GM19351 (cell line): ENCODE data around the gene DNMBP.
"Not testable (repeated sequence)": the region's sequence is repeated elsewhere in the genome, so short reads cannot be mapped to it uniquely, and the experiment has no call there.

ENCODE experiments used
- ATAC-seq: cut with Tn5 transposase; IDR thresholded peaks from one replicate; pipeline ENCODE4 v1.9.1; 2021; ENCODE audit warnings: mild to moderate bottlenecking, moderate library complexity; ENCODE audit not compliant: unreplicated experiment

Gene DNMBP

DNA sequence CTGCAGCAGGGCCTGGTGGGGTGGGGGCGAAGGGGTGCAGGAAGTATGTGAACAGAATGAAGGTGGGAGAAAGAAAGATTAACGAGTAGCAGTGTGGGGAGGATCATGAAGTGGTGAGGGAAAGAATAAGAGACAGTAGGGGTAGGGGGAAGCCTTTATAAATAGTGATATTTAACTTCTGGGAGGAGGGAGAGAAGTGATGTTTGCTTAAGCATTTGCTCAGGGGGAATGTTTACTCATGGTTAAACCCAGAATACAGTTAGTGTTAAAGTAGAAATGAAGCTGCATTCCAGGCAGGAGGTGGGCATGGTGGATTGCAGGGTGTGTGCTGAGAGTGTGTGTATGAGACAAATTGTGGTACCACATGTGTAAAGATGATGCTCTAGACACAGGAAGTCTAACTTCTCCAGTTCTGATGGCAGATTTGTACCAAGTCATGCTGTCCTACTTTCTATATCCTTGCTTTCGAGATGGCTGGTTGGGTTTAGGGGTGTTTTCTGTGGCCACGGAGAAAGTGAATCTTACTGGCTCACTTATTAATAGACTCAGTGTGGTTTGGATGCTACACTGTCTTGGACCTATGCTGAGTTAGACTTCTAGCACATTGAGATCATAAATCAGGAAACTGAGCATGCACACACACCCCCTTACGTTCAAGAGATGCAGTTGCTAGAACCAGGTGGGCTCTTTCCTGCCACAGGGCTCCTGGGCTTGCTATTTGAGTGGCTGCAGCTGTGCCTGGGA, 10.6 kb upstream of the DNMBP start:
- peak; percentile 83 for ATAC-seq

- ATAC-seq = no peak
Observed at GRCh38 chr10:100019787-100020141, 10.0 kb upstream of the DNMBP start.

DNA sequence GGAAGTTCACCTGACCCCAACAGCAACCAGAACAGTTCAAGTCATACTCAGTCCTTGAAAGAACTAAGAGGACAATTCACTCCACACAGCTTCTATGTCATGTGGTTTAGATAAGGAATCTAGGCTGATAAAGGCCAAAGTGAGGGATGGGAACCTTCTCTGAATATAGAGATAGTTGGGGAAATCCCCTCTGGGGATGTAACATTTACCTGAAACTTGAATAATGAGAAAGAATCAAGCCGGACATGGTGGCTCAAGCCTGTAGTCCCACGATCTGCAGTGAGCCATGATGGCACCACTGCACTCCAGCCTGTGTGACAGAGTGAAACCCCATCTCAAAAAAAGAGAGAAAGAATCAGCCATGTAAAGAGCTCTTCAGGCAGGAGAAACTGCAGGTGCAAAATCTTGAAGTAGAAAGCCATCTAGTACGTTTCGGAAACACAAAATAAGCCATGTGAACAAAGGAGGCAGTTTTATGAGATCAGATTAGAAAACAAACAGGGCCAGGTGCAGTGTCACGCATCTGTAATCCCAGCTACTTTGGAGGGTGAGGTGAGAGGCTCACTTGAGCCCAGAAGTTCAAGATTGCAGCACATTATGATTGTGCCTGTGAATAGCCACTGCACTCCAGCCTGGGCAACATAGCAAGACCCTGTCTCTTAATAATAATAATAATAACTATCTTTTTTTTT, 4.5 kb upstream of the DNMBP start:
- ATAC-seq = peak; percentile 64

DNA sequence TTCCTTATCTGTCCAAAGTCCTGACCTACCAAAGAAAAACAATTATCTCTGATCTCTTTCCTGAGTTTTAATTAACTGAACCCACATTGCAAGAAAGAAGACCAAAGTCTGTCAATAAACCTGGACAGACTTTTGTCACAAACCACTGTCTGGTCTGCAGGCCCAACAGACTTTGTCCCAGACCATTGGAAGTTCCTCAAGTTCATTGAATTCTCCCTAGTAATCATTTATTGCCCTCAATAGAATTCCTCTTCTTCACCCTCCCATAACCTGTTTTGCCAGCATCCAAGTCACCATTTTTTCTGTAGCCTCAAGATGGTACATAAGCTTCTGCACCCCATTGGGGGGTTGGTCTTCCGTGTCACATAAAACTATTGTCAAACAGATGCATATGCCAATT, 3.9 kb upstream of the DNMBP start:
- no peak for ATAC-seq

- ATAC-seq = not testable (repeated sequence)
Observed at GRCh38 chr10:100011906-100012305, 2.2 kb upstream of the DNMBP start.

GRCh38 chr10:100009283-100009792, 409 bp downstream of the DNMBP start:
- peak; percentile 34 for ATAC-seq

GRCh38 chr10:100008708-100009282, 952 bp downstream of the DNMBP start:
- ATAC-seq = no peak

DNA sequence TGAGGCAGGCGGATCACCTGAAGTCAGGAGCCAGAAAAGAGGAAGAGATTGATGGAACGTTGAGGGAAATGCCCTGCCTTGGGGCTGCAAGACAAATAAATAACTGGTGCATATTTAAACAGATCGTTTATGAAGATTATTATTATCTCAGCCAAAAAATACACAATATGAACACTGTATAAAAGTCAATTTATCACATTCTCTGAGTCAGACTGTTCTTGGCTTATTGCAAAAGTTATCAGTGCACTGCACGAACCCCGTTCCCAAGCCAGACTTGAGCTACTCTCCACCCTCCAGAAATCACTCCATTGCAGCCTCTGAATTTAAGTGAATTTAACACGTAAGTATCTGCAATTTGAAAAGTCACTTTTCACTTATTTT, 1.6 kb downstream of the DNMBP start:
- no peak for ATAC-seq

DNA sequence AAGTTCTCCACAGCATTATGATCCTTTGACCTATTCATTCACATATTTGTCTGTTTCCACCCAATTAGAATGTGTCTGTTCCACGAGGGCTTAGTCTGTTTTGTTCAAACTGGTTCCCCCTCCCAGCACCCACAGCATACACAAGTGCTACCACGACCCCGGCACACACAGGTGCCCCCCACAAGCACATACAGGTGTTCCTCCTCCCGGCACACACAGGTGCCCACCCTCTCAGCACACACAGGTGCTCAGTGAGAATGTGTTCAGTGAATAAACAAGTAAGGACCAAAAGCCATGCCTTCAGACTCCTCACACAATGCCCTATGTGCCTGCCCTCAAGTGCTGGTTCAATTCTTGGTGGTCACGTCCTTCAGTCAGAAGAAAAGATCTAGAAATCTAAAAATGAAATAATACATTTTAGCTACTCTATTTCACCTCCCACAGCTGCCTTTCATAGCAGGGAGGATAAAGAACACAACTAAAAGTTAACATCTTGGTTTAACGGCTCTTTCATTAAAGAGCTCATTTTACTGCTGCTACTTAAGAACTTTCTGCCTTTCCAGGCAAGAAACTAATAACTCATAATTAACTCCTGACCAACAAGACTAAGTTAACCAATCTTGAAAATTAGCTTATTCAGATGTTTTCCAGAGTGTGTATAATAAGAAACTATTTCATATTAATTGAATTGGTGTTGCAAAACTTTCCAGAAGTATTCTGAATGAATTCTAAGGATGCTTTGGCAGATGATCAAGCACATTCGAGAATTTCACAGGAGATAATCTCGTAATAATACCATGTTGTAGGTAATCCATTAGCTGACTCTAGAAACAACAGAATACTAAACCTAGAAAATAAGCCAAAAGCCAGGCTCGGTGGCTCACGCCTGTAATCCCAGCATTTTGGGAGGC, 2.3 kb downstream of the DNMBP start:
- ATAC-seq = no peak

DNA sequence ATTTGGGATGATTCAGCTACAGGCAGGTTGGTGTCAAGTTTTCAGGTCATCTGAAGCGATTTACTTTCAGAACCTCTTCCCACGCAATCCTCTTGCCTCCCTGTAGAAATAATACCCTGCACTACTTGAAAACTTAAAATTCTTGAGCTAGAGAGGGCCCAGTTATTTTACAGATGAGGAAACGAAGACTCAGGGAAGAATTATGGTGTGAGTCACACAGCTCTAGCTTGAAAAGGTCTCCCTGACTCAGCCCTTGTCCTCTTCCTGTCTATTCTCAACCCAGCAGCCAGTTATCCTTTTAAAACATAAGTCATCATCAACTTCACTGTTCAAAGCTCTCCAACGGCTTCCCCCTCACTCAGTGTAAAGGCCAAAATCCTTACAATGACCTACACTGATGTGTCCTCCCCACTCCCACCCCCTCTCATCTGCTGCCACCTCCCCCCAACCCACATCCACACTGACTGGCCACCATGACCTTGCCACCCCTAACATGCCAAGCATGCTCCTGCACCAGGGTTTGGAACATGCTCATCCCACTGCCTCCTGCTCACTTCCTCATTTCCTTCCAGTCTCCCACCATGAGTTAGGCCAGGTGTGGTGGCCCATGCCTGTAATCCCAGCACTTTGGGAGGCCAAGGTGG, 3.4 kb downstream of the DNMBP start:
- no peak for ATAC-seq

- ATAC-seq = no peak
Observed at GRCh38 chr10:100004805-100005510, 4.8 kb downstream of the DNMBP start.

GRCh38 chr10:100000109-100000644, 9.6 kb downstream of the DNMBP start:
- ATAC-seq = no peak

GRCh38 chr10:99999319-100000108, 10.2 kb downstream of the DNMBP start:
- no peak for ATAC-seq

DNA sequence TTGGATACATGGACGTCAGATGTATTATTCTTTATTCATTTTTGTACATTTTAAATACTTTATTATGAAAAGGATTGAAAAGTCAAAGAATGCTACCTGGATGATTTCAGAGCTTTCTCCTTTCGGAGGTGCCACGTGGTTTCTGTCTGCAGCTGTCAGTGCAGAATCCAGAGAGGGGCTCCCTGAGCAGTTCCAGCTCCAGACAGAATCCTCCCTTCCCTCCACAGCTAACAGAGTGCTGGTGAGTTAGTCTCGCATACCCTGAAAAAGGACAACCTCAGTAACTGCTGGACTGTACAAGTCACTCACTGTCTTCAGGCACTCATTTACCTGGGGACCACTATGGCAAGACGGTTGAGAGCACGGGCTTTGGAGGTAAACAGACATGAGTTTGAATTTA, 10.9 kb downstream of the DNMBP start:
- no peak for ATAC-seq

DNA sequence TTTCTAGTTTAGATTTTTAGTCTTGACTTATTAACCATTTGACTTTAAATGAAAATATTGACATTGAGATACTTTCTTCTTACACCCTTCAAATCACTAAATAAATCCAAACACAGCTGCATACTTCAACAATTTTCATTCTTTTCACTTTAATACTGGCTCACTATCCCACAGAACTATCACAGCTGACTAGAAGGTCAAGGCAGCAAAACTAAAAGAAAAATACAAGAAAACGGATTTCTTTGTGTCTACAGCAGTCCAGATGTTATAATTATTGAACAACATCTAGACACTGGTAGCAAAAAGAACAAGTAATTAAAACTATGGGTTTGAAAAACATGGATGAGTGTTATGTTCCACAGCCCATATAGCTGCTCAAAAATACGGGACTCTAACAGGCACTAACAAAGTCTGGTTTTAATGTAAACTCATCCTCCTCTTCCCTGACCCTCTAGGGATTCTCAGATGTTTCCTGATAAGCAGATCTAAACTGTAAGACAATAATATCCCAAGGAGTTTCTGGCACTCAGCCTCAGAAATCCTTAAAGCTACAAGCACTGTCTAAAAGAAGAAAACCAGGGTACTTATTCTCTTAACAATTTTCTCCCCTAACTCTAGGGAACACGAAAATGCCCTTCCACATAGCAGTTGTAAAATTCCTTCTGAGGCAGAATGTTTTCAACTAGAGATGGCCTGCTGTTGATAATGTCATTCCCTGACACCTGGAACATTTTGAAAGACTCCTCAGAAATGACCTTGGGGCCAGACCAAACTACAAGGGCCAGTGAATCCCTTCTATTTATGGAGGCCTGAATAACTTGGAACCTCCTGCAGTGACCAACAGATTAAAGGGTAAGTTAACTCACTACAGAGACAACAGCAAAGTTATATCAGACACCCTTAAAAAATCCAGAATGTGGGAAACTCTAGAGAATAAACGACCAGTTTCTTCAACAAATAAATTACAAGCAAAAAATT, 12.8 kb downstream of the DNMBP start:
- ATAC-seq = no peak

- no peak for ATAC-seq
Observed at GRCh38 chr10:99995713-99996112, 14.0 kb downstream of the DNMBP start.

DNA sequence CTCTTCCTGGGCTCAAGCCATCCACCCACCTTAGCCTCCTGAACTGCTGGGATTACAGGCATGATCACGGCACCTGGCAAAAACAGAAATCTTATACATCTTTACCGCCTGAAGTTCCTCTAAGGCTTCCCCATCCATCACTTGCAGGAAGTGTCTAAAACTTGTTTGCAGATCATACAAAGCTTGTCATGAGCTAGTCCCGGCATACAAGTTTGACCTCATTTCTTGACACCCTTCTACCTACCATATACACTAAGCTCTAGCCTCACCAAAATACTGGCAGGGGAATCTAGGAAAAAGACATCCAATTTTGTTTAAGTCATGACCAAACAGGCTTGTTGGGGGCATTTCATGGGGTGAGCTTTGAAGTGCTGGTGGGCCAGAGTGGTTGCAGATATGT, 14.5 kb downstream of the DNMBP start:
- ATAC-seq = no peak

GRCh38 chr10:99994801-99995200, 14.9 kb downstream of the DNMBP start:
- ATAC-seq = no peak
